ENCODE data around the gene SPPL3. TPM values are rescaled to one million over a fixed set of nuclear protein-coding genes. Genes with fewer than 3 reads are reported as not detected.

Gene SPPL3
- total and polyA plus RNA-seq, 2 experiments from 2014 or later, result 10.9 to 27.8 TPM

- Histone ChIP-seq H3K79me2 (replicated peaks; ENCODE audit: insufficient read depth) (no peaks in the 10 kb centered on the region), H3K9me2 (ENCODE audit: insufficient read depth) (no peaks in the 10 kb centered on the region), H3K4me1 (ENCODE audit: insufficient read depth) (peaks cover 5% of the 10 kb centered on the region; the same call in 1 of the 2 replicates), H3F3A (replicated peaks; ENCODE audit: low read depth) (no peaks in the 10 kb centered on the region), H3K4me2 (no peak overlapping the region), H3K27me3 (ENCODE audit: insufficient read depth) (no peaks in the 10 kb centered on the region), H3K27ac (ENCODE audit: low read depth) (no peak overlapping the region), H2AFZ (no peak overlapping the region), H3K4me3 (no peak overlapping the region), H3K36me3 (ENCODE audit: insufficient read depth) (no peaks in the 10 kb centered on the region), H4K20me1 (replicated peaks; ENCODE audit: insufficient read depth) (no peaks in the 10 kb centered on the region)
- Mint-ChIP-seq H3K36me3 (ENCODE audit: low read depth) (no peaks in the 10 kb centered on the region), H3K27me3 (ENCODE audit: insufficient read depth, low read depth, poor library complexity) (peaks cover 2% of the 10 kb centered on the region), H3K27ac (no peak overlapping the region), H3K4me3 (no peak overlapping the region), H3K4me1 (peaks cover 12% of the 10 kb centered on the region), H3K9me3 (peaks cover 13% of the 10 kb centered on the region; the same call in 2 of the 3 replicates)
- DNase-seq (ENCODE audit: low spot score) (no peak), ATAC-seq (no peak)
- no peak for TF ChIP-seq JUNB (IDR thresholded peaks at IDR 0.05; ENCODE audit: unreplicated experiment)
- TF ChIP-seq CREB1 (CRISPR knock-in tag; IDR thresholded peaks at IDR 0.05; ENCODE audit: low read depth), result no peak
- no peak for TF ChIP-seq ETS1 (IDR thresholded peaks at IDR 0.05)
- no peak for TF ChIP-seq EZH2phosphoT487 (IDR thresholded peaks at IDR 0.05; ENCODE audit: unreplicated experiment)
- TF ChIP-seq ZNF462 (CRISPR knock-in tag; IDR thresholded peaks at IDR 0.05), result no peak
- no peak for TF ChIP-seq POLR2AphosphoS5 (IDR thresholded peaks at IDR 0.05; ENCODE audit: low read depth)
- TF ChIP-seq REST (IDR thresholded peaks at IDR 0.05; ENCODE audit: unreplicated experiment), result no peak
- TF ChIP-seq ZNF331 (CRISPR knock-in tag; IDR thresholded peaks at IDR 0.05; ENCODE audit: low read depth), result no peak
- TF ChIP-seq EZH2 (IDR thresholded peaks at IDR 0.05; ENCODE audit: low read depth, unreplicated experiment), result no peak
- no peak for TF ChIP-seq CTCF (conservative IDR thresholded peaks at IDR 0.05; ENCODE audit: low read depth in 2 of 2)
- no peak for TF ChIP-seq ZNF114 (CRISPR knock-in tag; IDR thresholded peaks at IDR 0.05)
- TF ChIP-seq STAT1 (IDR thresholded peaks at IDR 0.05; ENCODE audit: unreplicated experiment), result no peak
- TF ChIP-seq NANOG (IDR thresholded peaks at IDR 0.05; ENCODE audit: borderline replicate concordance), result no peak
Measured at GRCh38 chr12:120754792-120755191, 149.4 kb downstream of the SPPL3 start.

Measured in GM23338 (cell line).